Chondrocyte (in vitro differentiated cells): Measurements from ENCODE around the gene ZNF423. TPM values are rescaled to one million over a fixed set of nuclear protein-coding genes. Genes with fewer than 3 reads are reported as not detected.

ENCODE experiments used
- DNase-seq: peaks from one replicate; pipeline ENCODE4 v3.0.0; 2021; ENCODE audit warnings: mixed read lengths, low spot score
- H3K27ac Mint-ChIP-seq: one replicate; pipeline ENCODE4 v1.8.0; 2021; ENCODE audit warnings: mild to moderate bottlenecking, moderate library complexity, mixed read lengths; ENCODE audit not compliant: unreplicated experiment
- H3K27me3 Mint-ChIP-seq: 2 replicates; pipeline ENCODE4 v1.8.0; 2021; ENCODE audit warnings: low read depth, mixed read lengths
- H3K36me3 Mint-ChIP-seq: 2 replicates; pipeline ENCODE4 v1.8.0; 2021; ENCODE audit warnings: low read depth, mixed read lengths
- H3K4me1 Mint-ChIP-seq: 2 replicates; pipeline ENCODE4 v1.8.0; 2021; ENCODE audit warnings: low read depth, mild to moderate bottlenecking, mixed read lengths
- H3K4me3 Mint-ChIP-seq: one replicate; pipeline ENCODE4 v1.8.0; 2021; ENCODE audit warnings: mild to moderate bottlenecking, moderate library complexity, mixed read lengths; ENCODE audit not compliant: unreplicated experiment
- H3K9me3 Mint-ChIP-seq: 2 replicates; pipeline ENCODE4 v1.8.0; 2021; ENCODE audit warnings: low read depth, mixed read lengths
- CTCF ChIP-seq: fragments of 200-600 bp; sonication (generic); IDR thresholded peaks from 2 replicates; pipeline ENCODE4 v1.5.0; 2021; ENCODE audit warnings: antibody characterized with exemption, mild to moderate bottlenecking, moderate library complexity
- total RNA-seq: library from RNA; stranded (reverse); gene quantifications from 3 replicates; pipeline ENCODE4 v1.2.1, GENCODE V29; 2021

ZNF423 gene
- total RNA-seq, 1 donor from 2014 or later: 4.7 TPM

GRCh38 chr16:49560004-49560830 lies 295.7 kb downstream of the ZNF423 start:
- H3K4me3 Mint-ChIP-seq: no peak overlapping the region
- peaks cover 15% of the 10 kb centered on the region for H3K4me1 Mint-ChIP-seq
- H3K27me3 Mint-ChIP-seq: no peaks in the 10 kb centered on the region
- DNase-seq: no peak
- H3K36me3 Mint-ChIP-seq: no peaks in the 10 kb centered on the region
- H3K27ac Mint-ChIP-seq: no peak overlapping the region
- H3K9me3 Mint-ChIP-seq: no peaks in the 10 kb centered on the region
- no peak for TF ChIP-seq CTCF

- Mint-ChIP-seq H3K4me3 (no peak overlapping the region), H3K36me3 (no peaks in the 10 kb centered on the region), H3K27ac (no peak overlapping the region), H3K27me3 (peaks cover 1% of the 10 kb centered on the region), H3K4me1 (peaks cover 5% of the 10 kb centered on the region), H3K9me3 (no peaks in the 10 kb centered on the region)
- no peak for DNase-seq
- TF ChIP-seq CTCF: no peak
These were observed 296.7 kb downstream of the ZNF423 start for GRCh38 chr16:49559242-49559641.

GRCh38 chr16:49558451-49558850 lies 297.5 kb downstream of the ZNF423 start:
- Mint-ChIP-seq H3K27me3 (peaks cover 3% of the 10 kb centered on the region), H3K27ac (no peak overlapping the region), H3K4me3 (no peak overlapping the region), H3K9me3 (no peaks in the 10 kb centered on the region), H3K36me3 (no peaks in the 10 kb centered on the region), H3K4me1 (no peaks in the 10 kb centered on the region)
- DNase-seq: no peak
- no peak for TF ChIP-seq CTCF

- TF ChIP-seq CTCF: peak; percentile 94
- H3K4me3 Mint-ChIP-seq: peak overlapping the region; percentile 60
- H3K36me3 Mint-ChIP-seq: no peaks in the 10 kb centered on the region
- no peak for DNase-seq
- no peaks in the 10 kb centered on the region for H3K9me3 Mint-ChIP-seq
- H3K27ac Mint-ChIP-seq: peak overlapping the region; percentile 79
- peaks cover 3% of the 10 kb centered on the region for H3K27me3 Mint-ChIP-seq
- no peaks in the 10 kb centered on the region for H3K4me1 Mint-ChIP-seq
These were observed 299.1 kb downstream of the ZNF423 start for GRCh38 chr16:49556606-49557446.

GRCh38 chr16:49556249-49556605 lies 299.7 kb downstream of the ZNF423 start:
- Mint-ChIP-seq H3K9me3 (no peaks in the 10 kb centered on the region), H3K4me3 (no peak overlapping the region), H3K36me3 (no peaks in the 10 kb centered on the region), H3K27ac (no peak overlapping the region), H3K4me1 (no peaks in the 10 kb centered on the region), H3K27me3 (peaks cover 3% of the 10 kb centered on the region)
- TF ChIP-seq CTCF: no peak
- DNase-seq: no peak
